Stimulated activated CD4-positive, alpha-beta T cell treated with anti-CD3 and anti-CD28 coated beads, Interleukin-1b, Interleukin-23, amount 100 ng/mL, for 4 hours (primary cell): Measurements from ENCODE around the gene CCDC87.
A peak's percentile ranks its signal among the peaks of the same experiment; 100 is the strongest.
"Not testable (repeated sequence)": the region's sequence is repeated elsewhere in the genome, so short reads cannot be mapped to it uniquely, and the experiment has no call there.

Source experiments
- DNase-seq, 2 donors: peaks; one replicate each; pipeline ENCODE4 v3.0.0-alpha.2; 2020; ENCODE audit warnings: low read depth in 2 of 2

CCDC87 gene

GRCh38 chr11:66592457-66593302 lies at the start of gene CCDC87, which contains the start of gene CCS:
Gene CCDC87, minus strand, starts transcription at chr11:66593063. Its CDS starts 48 bp downstream, at chr11:66593015.
Gene CCS, plus strand, starts transcription at chr11:66593185. Its CDS starts 77 bp downstream, at chr11:66593262.
- DNase-seq: peak; percentile 98 to 99

GRCh38 chr11:66641834-66642233 lies 49.0 kb upstream of the CCDC87 start:
- DNase-seq: no peak

- not testable (repeated sequence) for DNase-seq
These were observed 47.0 kb upstream of the CCDC87 start for GRCh38 chr11:66639814-66640340.

- DNase-seq: no peak
These were observed 46.4 kb upstream of the CCDC87 start for GRCh38 chr11:66639066-66639813.

- peak; percentile 74 to 92 for DNase-seq
These were observed 45.6 kb upstream of the CCDC87 start, which contains the start of gene RBM4 for GRCh38 chr11:66638177-66639065. Gene RBM4, plus strand, starts transcription at chr11:66638703. Its CDS starts 1,009 bp downstream, at chr11:66639712.

GRCh38 chr11:66637557-66638176 lies 44.8 kb upstream of the CCDC87 start:
- DNase-seq: no peak

GRCh38 chr11:66636411-66636810 lies 43.5 kb upstream of the CCDC87 start:
- DNase-seq: no peak

GRCh38 chr11:66632952-66633351 lies 40.1 kb upstream of the CCDC87 start:
- no peak for DNase-seq

GRCh38 chr11:66631883-66632282 lies 39.0 kb upstream of the CCDC87 start:
- DNase-seq: no peak

- DNase-seq: no peak
These were observed 36.5 kb upstream of the CCDC87 start for GRCh38 chr11:66629356-66629755.

- no peak for DNase-seq
These were observed 35.3 kb upstream of the CCDC87 start for GRCh38 chr11:66628061-66628603.

- no peak for DNase-seq
These were observed 34.1 kb upstream of the CCDC87 start for GRCh38 chr11:66626926-66627325.

GRCh38 chr11:66626382-66626781 lies 33.5 kb upstream of the CCDC87 start:
- no peak for DNase-seq

GRCh38 chr11:66625752-66626149 lies 32.9 kb upstream of the CCDC87 start:
- DNase-seq: no peak

GRCh38 chr11:66625041-66625751 lies 32.3 kb upstream of the CCDC87 start:
- no peak for DNase-seq

- no peak for DNase-seq
These were observed 31.6 kb upstream of the CCDC87 start for GRCh38 chr11:66624450-66624849.

GRCh38 chr11:66619080-66619554 lies 26.3 kb upstream of the CCDC87 start:
- no peak for DNase-seq

GRCh38 chr11:66617155-66617834 lies 24.4 kb upstream of the CCDC87 start:
- DNase-seq: no peak
